HG03159 (cell line): ENCODE measurements around the gene TECPR2.

ENCODE experiments used
- ATAC-seq: cut with Tn5 transposase; IDR thresholded peaks from one replicate; pipeline ENCODE4 v1.9.1; 2021; ENCODE audit warnings: mild to moderate bottlenecking, moderate library complexity; ENCODE audit not compliant: unreplicated experiment

TECPR2 gene

GRCh38 chr14:102493585-102493984 is 130.8 kb downstream of the TECPR2 start:
- ATAC-seq = no peak

- ATAC-seq = no peak
These were observed 133.0 kb downstream of the TECPR2 start for GRCh38 chr14:102495491-102496330.

- no peak for ATAC-seq
These were observed 133.6 kb downstream of the TECPR2 start for GRCh38 chr14:102496331-102496691.

GRCh38 chr14:102496958-102497744 is 134.4 kb downstream of the TECPR2 start:
- ATAC-seq = no peak

GRCh38 chr14:102497998-102498677 is 135.4 kb downstream of the TECPR2 start:
- no peak for ATAC-seq

GRCh38 chr14:102498678-102499265 is 136.0 kb downstream of the TECPR2 start:
- no peak for ATAC-seq

GRCh38 chr14:102499401-102500157 is 136.8 kb downstream of the TECPR2 start:
- no peak for ATAC-seq

- ATAC-seq = no peak
These were observed 137.5 kb downstream of the TECPR2 start for GRCh38 chr14:102500158-102500662.

GRCh38 chr14:102500713-102501112 is 138.0 kb downstream of the TECPR2 start:
- no peak for ATAC-seq

- ATAC-seq = no peak
These were observed 139.1 kb downstream of the TECPR2 start for GRCh38 chr14:102501751-102502315.

GRCh38 chr14:102502571-102502970 is 139.8 kb downstream of the TECPR2 start:
- no peak for ATAC-seq

GRCh38 chr14:102503641-102504327 is 141.0 kb downstream of the TECPR2 start:
- no peak for ATAC-seq

- ATAC-seq = no peak
These were observed 141.7 kb downstream of the TECPR2 start for GRCh38 chr14:102504328-102504999.

- no peak for ATAC-seq
These were observed 142.4 kb downstream of the TECPR2 start for GRCh38 chr14:102505000-102505619.

GRCh38 chr14:102505775-102506625 is 143.3 kb downstream of the TECPR2 start:
- no peak for ATAC-seq

- no peak for ATAC-seq
These were observed 143.8 kb downstream of the TECPR2 start for GRCh38 chr14:102506626-102506925.

GRCh38 chr14:102507081-102507856 is 144.5 kb downstream of the TECPR2 start:
- ATAC-seq = no peak
